Measurements from ENCODE around the gene KRTAP12-2.
"Not testable (repeated sequence)": the region's sequence is repeated elsewhere in the genome, so short reads cannot be mapped to it uniquely, and the experiment has no call there.

Gene KRTAP12-2

DNA sequence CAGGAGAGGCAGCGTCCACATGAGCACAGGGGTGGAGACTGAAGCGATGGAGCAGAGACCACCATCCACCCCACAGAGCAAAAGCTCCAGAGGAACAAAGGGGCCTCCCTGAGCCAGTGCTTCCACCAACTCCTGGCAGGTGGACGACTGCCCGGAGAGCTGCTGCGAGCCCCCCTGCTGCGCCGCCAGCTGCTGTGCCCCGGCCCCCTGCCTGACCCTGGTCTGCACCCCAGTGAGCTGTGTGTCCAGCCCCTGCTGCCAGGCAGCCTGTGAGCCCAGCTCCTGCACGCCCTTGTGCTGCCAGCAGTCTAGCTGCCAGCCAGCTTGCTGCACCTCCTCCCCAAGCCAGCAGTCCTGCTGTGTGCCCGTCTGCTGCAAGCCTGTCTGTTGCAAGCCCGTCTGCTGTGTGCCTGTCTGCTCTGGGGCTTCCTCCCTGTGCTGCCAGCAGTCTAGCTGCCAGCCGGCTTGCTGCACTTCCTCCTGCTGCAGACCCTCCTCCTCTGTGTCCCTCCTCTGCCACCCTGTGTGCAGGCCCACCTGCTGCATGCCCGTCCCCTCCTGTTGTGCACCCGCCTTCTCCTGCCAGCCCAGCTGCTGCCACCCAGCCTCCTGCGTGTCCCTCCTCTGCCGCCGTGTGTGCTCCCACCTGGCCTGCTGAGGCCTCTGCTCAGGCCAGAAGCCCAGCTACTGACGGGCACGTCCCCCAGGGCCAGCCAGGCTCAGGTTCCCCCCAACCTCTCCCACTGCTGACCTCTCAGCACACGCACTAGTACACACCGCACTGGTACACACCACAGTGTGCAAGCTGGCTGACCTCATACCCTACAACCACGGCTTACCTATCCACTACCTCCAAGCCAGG lies 35.6 kb upstream of the KRTAP12-2 start:
- DNase-seq (ENCODE audit: low read depth): no peak

- DNase-seq (ENCODE audit: low read depth): no peak
Measured at GRCh38 chr21:44701541-44701940, 34.8 kb upstream of the KRTAP12-2 start.

DNA sequence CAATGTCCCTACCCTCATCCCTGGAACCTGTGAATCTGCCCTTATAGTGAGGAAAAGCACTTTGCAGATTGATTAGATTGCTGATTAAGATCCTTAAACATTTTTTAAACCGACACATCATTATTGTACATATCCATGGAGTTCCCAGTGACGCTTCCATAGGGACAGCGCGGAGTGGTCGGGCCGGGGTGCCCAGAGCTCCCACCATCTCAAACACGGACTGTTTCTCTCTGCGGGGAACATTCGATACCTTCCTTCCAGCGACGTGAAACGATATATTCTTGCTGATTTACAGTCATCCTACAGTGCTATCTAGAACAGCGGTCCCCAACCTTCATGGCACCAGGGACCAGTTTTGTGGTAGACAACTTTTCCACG lies 34.3 kb upstream of the KRTAP12-2 start:
- DNase-seq (ENCODE audit: low read depth): no peak

DNA sequence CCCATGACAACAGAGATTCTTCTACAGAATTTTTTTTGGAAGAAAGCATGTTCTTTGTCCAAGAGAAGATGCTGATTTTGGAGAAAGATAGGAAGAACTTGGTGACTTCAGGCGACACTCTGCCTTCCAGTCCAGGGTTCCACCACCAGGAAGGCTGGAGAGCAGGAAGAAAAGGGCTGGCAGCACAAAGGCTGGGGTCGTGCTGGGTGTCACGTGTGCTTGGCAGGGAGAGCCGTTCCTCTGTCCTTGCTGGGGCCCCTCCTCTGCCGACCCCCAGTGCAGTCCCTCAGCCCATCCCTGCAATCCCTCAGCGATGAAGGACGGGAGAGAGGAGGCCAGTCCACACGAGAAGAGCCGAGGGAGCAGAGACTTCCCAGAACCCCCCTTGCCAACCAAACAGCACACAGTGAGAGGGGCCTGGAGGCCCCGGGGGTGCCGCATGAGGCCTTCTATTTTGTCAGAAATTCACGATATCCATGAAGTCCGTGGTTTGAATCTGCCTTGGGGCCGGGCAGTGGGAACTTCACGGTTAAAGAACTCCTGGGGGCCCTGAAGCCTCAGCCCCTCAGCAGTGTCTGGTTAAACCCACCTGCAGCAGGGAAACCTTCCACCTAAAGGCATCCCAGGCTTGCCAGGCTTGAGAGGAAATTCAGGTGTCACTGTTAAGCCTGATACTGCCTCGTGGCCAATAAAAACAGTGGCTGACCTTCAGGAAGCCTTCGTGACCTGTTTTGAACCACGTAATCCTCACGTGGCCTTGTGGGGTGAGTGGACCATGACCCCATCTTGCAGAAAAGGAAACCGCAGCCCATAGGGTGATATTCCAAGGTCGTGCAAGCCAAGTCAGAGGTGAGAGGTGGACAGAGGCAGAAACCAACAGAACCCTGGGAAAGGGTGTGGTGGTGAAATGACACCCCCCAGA lies 33.6 kb upstream of the KRTAP12-2 start:
- no peak for DNase-seq (ENCODE audit: low read depth)

DNA sequence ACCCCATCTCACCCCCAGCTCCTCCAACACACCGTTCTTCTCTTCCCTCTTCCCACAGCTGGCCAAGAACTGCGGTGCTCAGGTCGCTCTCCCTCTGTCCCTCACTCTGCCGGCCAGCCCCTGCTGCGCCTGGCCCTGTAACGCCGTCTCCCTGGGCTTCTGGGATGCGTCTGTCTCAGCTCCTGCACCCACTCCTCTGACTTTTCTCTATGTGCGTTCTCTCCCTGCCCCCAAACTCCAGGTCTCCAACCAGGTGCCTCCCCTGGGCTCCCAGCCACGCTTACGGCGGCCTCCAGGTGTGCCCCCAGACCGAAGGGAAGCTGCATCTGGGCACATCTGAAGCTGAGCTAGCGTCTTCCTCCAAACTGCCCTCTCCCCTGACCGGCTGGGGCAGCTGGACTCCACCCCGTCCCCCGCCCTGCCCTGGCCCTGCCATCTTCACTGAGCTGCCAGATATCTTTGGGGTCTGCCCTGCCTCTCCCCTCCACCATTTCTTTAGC lies 32.8 kb upstream of the KRTAP12-2 start:
- no peak for DNase-seq (ENCODE audit: low read depth)

GRCh38 chr21:44697811-44698734 lies 31.3 kb upstream of the KRTAP12-2 start:
- DNase-seq (ENCODE audit: low read depth): no peak

GRCh38 chr21:44697172-44697810 lies 30.6 kb upstream of the KRTAP12-2 start, which contains the start of gene KRTAP10-12:
Gene KRTAP10-12, plus strand, starts transcription at chr21:44697172. Its CDS starts 30 bp downstream, at chr21:44697202.
- DNase-seq (ENCODE audit: low read depth): not testable (repeated sequence)

DNA sequence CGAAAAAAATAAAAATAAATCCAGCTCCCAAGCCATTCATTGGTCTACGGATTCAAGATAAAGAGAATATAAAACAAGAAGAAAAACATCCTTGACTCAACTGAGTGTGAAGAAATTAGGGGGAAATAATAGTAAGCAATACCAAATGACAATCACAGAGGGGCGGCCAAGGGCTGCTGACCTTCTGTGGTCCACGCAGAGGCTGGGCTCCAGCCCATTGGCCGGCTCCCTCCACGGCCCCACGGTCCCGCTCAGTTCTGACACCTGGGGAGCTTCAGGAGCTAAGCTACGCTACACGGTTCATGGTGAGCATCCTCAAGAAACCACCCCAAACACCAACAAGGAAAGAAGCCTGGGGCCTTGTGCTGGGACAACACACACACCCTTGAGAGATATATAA lies 29.8 kb upstream of the KRTAP12-2 start:
- DNase-seq (ENCODE audit: low read depth): no peak

- DNase-seq (ENCODE audit: low read depth): no peak
Measured at GRCh38 chr21:44695641-44696040, 28.9 kb upstream of the KRTAP12-2 start.

GRCh38 chr21:44695184-44695583 lies 28.5 kb upstream of the KRTAP12-2 start:
- DNase-seq (ENCODE audit: low read depth): no peak

DNA sequence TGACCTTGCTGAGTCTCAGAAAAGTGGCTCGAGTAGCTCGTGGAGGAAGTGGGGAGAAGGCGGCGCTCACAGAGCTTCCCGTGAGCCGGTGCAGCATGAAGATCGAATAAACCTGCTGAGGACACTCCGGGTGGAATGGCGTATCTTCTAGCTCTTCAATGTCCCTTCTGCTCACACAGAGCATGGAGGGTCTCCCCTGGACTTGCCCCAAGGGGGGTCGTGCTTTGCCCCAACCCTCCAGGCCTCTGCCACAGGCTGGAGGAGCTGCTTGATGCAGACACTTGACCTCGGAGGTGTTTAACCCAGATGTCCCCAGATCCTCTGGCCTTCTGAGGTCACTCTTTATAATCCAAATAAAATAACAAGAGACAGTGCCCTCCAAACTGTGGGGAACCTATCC lies 28.0 kb upstream of the KRTAP12-2 start:
- DNase-seq (ENCODE audit: low read depth): no peak

DNA sequence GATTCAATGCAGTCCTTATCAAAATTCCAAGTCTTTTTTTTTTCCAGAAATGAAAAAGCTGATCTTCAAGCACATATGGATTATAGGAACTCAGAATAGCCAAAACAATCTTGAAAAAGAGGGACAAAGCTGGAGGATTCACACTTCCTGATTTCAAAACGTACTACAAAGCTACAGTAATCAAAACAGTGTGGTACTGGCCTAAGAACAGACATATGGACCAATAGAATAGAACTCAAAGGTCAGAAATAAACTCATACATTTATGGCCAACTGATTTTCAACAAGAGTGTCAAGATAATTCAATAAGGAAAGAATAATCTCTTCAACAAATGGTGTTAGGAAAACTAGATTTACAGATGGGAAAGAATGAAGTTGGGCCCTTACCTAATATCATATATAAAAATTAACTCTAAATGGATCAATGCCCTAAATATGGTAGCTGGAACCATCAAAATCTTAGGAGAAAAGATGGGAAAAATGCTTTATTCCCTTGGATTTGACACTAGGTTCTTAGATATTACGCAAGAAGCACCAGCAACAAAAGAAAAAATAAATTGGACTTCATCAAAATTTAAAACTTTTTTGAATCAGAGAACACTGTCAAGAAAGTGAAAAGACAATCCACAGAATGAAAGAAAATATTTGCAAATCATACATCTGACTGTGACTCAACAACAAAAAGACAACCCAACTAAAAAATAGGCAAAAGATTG lies 26.2 kb upstream of the KRTAP12-2 start:
- no peak for DNase-seq (ENCODE audit: low read depth)

GRCh38 chr21:44691686-44692085 lies 25.0 kb upstream of the KRTAP12-2 start:
- DNase-seq (ENCODE audit: low read depth): no peak

DNA sequence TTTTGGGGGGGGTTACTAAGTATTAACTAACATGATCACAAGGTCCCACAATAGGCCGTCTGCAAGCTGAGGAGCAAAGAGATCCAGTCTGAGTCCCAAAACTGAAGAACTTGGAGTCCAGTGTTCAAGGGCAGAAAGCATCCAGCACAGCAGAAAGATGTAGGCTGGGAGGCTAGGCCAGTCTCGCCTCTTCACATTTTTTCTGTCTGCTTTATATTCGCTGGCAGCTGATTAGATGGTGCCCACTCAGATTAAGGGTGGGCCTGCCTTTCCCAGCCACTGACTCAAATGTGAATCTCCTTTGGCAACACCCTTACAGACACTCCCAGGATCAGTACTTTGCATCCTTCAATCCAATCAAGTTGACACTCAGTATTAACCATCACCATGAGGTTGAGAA lies 23.0 kb upstream of the KRTAP12-2 start:
- DNase-seq (ENCODE audit: low read depth): not testable (repeated sequence)

- no peak for DNase-seq (ENCODE audit: low read depth)
Measured at GRCh38 chr21:44687671-44688070, 20.9 kb upstream of the KRTAP12-2 start.

DNA sequence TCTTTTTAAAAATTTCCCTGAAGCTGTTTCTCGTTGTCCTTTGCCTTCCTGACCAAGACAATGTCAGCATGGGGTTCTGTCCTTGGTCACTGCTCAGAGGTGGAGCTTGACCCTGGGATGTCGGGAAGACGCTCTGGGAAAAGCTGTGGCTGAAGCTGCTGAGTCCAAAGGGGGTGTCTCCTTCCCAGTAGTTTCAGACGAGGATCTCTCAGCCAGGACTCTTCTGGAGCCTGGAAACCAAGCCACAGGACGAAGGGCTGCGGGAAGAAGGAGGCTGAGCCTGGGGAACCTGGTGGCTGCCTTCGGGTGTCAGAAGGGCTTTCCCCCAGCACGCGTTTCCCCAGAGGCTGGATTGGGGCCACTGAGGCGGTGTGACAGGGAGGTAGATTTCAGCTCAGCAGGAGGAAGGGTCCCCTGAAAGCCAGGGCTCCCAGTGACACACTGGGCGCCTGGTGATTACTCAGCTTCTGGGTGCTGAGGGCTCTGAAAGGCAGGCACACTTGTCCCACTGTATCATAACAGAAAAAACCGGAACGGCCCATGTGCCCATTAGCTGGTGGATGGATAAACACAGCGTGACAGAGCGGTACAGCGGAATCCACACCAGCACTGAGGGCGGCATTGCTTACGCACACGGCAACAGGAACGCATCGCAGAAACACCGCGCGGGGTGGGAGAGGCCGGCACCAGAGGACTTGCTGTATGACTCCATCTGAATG lies 20.3 kb upstream of the KRTAP12-2 start:
- DNase-seq (ENCODE audit: low read depth): no peak

DNA sequence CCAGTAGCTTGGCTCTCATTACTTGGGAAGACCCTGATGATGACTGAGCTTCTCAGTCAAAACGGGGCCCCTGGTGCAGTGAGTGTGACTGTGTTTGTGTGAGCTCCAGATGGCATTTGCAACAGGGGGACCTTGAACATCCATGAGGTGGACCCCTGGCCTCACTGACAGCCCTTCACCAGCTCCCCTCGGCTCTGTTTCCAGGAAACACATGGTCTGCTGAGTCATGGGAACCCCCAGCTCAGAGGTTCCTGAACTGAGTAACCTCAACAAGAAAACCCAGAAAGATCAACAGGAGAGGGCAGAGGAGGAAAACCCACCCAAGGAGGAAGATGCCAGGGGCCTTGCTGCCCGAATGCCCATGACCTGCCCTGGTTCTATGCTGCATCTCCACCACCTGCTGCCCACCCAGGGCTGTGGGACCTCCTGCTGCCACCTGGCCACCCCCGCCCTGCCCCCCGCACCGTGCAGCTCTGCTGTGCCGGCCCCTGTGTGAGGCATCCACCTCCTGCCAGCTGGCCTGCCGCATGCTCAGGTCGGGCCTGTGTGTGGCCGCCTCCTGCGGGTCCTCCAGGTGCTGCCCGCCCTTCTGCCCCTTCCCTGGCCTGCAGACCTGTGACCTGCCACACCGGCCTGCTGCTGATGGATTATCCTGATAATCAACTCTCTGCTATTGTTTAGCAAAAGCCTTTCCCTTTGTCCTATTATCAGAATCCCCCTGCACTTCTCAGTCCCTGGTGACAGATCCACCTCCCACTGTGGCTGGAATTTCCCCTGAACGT lies 19.5 kb upstream of the KRTAP12-2 start:
- DNase-seq (ENCODE audit: low read depth): no peak

- DNase-seq (ENCODE audit: low read depth): not testable (repeated sequence)
Measured at GRCh38 chr21:44685050-44685449, 18.3 kb upstream of the KRTAP12-2 start.

DNA sequence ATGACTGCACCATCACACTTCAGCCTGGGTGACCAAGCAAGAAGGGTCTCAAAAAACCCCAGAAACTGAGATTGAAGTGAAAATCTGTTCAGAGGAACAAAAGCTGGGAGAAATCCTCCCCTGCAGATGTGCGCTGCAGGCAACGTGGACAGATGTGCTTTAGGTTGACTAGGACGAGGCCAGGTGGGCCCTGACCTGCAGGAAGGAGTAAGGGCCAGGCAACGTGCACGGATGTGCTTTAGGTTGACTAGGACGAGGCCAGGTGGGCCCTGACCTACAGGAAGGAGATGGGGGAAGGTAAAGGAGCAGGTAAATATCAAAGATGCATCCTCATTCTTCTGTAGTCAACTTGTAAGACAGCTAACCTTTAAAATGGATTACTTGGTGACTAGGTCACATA lies 17.8 kb upstream of the KRTAP12-2 start:
- DNase-seq (ENCODE audit: low read depth): no peak
